Stimulated activated CD4-positive, alpha-beta T cell treated with anti-CD3 and anti-CD28 coated beads, Interleukin-4, amount 100 ng/mL, for 1 hour (primary cell): ENCODE results near the gene OLFM4.

Experiments used
- DNase-seq: peaks from one replicate; pipeline ENCODE4 v3.0.0-alpha.2; 2020

OLFM4 gene

DNA sequence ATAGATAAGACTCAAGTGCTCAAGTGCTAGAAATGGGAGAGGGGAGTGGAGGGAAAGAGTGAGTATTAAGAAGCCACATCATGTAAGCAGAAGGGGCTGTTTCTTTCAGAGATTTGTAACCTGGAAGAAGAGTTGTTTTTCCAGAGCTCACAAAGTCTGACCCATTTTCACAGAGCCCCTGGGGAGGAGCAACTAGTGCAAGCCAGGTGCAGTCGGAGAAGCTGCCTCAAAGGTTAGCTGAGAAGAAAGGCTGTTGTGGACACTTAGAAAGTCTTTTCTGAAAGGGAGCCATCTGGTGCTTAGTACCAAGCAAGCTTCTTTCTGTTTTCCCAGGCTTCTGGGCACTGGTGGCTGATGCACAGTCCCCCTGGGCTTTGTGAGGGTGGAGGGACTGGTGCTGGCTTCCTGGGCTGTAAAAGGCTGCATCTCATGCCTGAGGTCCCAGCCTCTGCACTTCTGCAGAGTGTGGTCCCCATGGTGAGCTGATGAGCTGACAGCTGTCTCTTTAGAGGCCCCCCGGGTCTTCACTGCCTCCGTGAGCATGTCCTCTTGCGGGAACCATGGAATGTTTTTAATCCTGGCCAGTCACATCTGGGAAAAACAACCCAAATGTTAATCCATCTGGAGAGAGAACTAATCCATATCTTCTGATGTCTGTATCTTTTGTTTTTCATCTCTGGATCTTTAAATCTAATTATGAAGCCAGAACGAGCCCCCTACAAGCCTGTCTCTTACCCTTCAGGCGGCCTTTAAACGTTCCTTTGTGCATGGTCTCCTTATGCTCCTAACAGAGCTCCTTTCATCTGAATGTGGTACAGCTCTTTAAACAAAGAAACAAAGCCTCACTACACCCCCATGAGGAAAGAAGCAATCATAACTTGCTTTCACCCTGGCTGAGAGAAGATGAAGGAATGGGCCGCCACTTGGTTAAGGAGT is 40.2 kb downstream of the OLFM4 start:
- no peak for DNase-seq

DNA sequence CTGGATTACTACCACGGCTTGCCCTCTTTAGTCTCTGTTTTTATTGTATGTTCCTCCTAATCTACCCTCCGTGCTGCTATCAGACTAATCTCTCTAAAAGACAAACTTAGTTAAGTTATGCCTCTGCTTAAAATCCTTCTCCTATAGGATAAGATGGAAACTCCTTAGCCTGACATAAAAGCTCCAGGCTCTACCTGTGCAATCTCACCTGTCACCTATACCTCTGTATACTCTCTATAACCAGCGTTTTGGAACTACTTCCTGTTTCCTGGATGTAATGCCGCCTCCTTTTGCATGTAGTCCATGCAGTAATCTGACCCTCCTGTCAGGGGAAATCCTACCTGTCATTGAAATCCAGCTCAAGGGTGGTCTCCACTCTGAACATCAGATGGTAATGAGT is 41.2 kb downstream of the OLFM4 start:
- no peak for DNase-seq

DNA sequence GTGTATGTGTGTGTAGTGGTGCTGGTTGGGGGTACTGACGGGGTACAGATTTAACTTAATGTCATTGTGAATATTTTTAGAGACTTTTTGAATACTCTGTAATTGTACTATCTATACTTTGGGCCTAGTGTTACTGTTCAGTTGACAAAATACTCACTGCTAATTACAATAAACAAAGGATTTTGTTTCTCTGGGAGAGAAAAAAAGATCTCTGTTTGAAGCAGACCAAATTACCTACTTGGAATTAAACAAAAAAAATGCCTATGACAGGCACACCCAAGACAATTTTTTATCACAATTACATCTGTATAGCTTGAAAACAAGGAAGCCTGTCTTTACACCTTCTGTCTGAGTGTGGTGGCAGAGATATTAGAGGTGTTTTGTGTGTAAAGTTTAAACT is 45.1 kb downstream of the OLFM4 start:
- DNase-seq, result no peak

DNA sequence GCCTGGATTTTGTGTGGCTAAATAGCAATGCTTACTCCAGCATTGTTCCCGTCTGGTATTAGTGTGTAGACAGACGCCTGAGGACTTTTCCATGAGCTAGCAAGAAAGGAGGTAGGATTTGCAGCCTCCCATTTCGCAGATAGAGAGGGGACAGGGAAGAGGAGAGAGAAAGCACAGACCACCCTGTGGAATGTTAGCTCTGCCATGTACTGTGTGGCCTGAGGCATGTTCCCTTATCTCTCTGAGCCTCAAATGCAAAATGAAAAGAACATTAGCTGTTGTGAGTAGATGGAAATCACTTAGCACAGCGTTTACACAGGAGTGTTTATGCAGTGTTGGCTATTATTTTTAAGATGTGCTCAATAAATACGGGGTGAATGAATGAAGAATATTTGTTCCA is 45.5 kb downstream of the OLFM4 start:
- DNase-seq, result no peak

DNA sequence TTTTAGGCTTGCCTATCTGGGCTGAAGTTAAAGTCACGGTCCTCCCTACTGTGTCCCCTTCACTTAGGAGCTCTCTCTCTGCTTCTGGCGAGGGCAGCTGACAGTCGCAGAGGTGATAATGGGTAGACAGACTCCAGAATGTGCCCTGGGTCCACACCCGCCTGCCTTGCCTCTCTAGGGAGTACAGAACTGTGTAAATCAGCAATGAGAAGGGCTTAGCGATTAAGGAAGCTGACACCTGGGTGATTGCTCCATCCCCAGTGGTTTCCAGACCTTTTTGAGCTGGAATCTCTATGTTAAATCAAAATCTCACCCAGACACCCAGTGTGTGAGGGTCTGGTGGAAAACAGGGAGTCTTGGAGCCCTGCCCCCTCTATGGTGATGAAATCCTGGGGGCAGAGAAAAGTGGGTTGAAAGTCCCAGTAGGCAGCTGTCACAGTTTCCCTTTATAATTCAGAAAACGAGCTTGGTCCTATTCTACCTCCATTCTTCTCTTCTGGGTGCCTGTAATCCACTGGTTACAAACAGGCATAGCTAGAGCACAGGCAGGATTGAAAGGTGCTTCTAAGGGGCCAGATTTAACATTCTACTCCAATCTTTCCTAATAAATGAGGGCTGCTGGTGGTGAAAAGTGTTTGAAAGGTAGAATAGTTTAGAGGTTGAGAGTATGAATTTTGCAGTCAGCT is 46.9 kb downstream of the OLFM4 start:
- DNase-seq, result no peak

DNA sequence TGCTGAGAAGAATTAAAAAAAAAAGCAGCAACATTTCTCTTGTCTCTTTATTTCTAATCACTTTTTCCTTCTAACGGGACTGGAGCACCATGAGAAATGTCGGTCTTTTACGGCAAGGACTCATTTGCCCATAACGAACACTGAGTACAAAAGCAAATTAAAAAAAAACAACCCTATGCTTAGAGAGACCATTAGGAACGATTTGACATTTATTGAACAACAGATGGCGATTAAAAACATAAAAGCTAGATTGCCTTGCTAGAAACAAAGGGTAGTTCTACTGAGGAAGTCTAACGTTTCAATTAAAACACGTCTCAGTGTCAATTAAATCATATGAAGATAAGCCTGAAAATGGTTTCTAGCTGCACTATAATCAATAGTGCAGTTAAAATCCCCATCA is 51.1 kb downstream of the OLFM4 start:
- DNase-seq, result no peak

DNA sequence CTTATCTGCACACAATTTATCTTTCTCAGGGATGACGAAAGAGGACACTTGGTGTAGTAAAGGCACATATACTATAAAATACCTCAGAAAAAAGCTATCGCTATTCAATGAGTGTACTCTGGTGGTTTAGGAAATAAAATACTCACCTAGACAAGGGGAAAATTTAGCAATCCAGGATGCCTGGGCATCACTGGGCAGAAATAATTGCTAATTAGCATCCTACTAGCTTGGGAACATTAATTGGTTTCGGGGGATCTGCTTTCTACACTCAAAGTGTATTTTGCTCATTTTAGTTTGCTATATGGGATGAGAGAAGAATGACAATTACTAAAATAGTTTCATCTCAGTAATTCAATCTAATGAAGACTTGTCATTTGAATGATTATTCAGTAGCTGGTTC is 60.3 kb downstream of the OLFM4 start:
- no peak for DNase-seq

DNA sequence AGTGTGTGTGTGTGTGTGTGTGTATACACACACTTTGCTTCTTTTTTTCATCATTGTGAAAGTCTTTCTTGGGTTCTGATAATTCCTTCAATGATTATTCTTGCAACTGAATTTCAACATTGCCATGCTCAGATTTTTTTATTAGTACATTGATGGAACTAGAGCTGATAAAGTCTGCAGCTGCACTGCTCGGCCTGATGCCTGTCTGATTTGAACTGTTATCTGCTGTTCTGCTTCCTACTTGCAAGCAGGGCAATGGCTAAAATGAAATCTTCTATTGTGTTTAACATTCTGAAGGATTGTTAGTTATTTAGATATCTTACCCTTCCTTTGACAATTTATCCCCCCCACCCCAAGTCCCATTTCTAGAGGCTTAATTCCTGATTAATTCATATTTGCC is 61.3 kb downstream of the OLFM4 start:
- DNase-seq, result no peak

DNA sequence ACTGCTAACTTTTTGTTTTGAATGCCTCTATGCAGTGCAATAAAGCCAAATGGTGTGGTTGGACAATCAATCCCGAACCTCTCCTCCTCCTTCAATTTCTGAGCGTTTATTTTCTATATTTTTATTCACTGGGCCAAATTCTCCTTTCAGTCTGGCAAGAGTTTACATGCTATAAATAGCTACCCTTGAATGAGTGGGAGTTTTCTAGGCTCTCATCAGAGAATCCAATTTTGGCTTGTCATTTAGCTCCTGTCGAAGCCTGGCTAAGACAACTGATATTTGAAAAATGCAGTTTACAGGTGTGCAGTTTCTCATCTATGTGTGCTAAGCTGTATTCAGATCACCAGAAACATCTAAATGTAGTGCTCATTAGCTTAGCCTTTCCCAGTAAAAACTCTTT is 61.8 kb downstream of the OLFM4 start:
- DNase-seq, result no peak

DNA sequence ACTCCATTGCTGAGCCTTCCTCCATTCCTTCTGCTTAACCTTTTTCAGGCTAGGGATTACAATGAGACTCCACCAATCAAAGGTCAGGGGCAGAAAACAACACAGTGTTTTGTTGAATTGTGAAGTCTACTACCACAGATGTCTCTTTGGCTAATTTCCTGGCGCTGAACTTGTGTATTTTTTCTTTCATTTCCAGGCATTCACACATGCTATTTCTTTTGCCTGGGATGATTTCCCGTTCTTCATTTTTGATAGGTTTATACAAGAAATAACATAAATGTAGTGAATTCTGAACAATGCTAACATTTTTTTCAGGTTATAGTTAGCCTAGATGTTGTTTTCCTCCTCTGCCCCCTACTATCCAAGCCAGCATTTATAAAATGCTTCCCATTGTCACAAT is 64.3 kb downstream of the OLFM4 start:
- DNase-seq, result no peak

DNA sequence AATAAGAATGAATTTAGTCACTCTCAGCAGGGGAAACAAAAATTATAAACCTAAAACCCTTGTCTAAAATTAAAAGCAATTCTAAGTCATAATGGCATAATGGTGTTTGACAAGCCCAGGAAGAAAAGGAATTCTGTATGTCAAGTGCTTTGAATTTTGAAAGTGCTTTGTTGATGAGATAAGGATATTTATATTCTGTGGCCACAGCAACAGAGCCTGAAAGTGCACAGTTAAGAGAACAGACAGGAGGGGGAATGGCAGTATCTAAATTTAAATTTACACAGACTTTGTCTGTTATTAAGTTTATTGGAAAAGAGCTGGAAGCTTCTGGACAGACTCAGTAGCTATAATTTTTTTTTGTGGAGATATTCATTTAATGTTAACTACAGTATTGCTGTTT is 69.8 kb downstream of the OLFM4 start:
- no peak for DNase-seq

DNA sequence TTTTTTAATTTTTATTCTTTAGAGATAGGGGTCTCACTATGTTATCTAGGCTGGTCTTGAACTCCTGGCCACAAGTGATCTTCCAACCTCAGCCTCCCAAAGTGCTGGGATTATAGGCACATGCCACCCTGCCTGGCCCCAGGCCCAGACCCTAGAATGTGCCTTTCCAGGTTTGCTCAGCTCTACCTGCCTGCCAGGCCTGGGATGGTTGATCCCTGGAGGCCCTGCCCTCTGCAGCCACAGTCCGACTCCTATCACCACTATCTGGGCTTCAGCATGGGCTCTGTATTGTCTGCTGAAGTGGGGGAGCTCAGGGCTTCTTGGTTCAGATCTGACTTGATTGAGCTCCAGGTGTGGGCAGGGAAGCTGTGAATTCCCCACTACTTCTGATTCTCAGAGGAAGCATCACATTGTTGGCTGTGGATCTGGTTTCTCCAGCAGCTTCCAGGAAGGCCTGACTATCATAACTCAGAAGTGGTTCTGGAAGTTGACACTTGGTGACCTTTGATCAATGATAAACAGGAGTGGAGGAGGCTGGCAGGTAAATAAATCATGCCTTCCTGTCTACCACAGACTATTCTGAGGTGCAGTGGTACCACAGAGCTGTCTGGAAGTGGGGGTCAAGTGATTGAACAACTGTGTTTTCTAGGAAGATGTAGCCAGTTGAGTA is 71.9 kb downstream of the OLFM4 start:
- DNase-seq, result no peak
